ENCODE results near the gene TPSG1. TPM values are rescaled to one million over a fixed set of nuclear protein-coding genes. Genes with fewer than 3 reads are reported as not detected.

Gene TPSG1
- total and polyA plus RNA-seq, 2 of the 13 experiments (the other 11 are each of a cell fraction or from before 2014, with no cell fraction given): not detected

GRCh38 chr16:1263591-1264344, 38.7 kb upstream of the TPSG1 start (continued):
- no peak for TF ChIP-seq ZNF800 (CRISPR knock-in tag; IDR thresholded peaks at IDR 0.05)
- TF ChIP-seq HOXA9 (CRISPR knock-in tag; IDR thresholded peaks at IDR 0.05; ENCODE audit: borderline replicate concordance): no peak
- no peak for TF ChIP-seq HNRNPLL (IDR thresholded peaks at IDR 0.05; ENCODE audit: low read depth, low read length, poor library complexity, severe bottlenecking)
- no peak for TF ChIP-seq SOX6 (IDR thresholded peaks at IDR 0.05)
- no peak for TF ChIP-seq SOX6 (CRISPR knock-in tag; IDR thresholded peaks at IDR 0.05)
- TF ChIP-seq ZBTB10 (CRISPR knock-in tag; IDR thresholded peaks at IDR 0.05; ENCODE audit: borderline replicate concordance): no peak

- intact Hi-C loops (cut with micrococcal nuclease; ENCODE audit: unreplicated experiment) (no loop called here), in situ Hi-C loops (cut with HindIII; ENCODE audit: extremely low pct_ligation_motif_present, low pct_unique_long_range_greater_than_20kb) (no loop called here)
- Histone ChIP-seq H3K27ac (ENCODE audit: extremely low read length, insufficient read depth, low read length) (no peak overlapping the region), H3K4me1 (ENCODE audit: insufficient read depth, low read length) (no peaks in the 10 kb centered on the region), H4K20me1 (ENCODE audit: insufficient read depth, low read length) (no peaks in the 10 kb centered on the region), H3K27me3 (ENCODE audit: control insufficient read depth in 1 of 2, insufficient read depth in 2 of 2, low read length in 2 of 2) (peaks cover 15 to 69% of the 10 kb centered on the region in 2 experiments), H3K4me3 (replicated peaks in 1 of 3; ENCODE audit: insufficient read depth in 1 of 3, low read depth in 2 of 3, low read length in 3 of 3) (no peak overlapping the region), H2AFZ (ENCODE audit: low read length) (no peak overlapping the region), H3K9me3 (ENCODE audit: low read length) (no peaks in the 10 kb centered on the region), H3K9ac (ENCODE audit: insufficient read depth, low read depth, low read length) (no peak overlapping the region), H3K36me3 (replicated peaks in 1 of 2; ENCODE audit: control insufficient read depth in 1 of 2, insufficient read depth in 2 of 2, low read length in 2 of 2) (no peaks in the 10 kb centered on the region), H3K79me2 (ENCODE audit: insufficient read depth, low read length) (no peaks in the 10 kb centered on the region), H3K4me2 (ENCODE audit: low read depth, low read length) (no peak overlapping the region)
- DNase-seq (ENCODE audit: low spot score) (no peak), FAIRE-seq (no peak), ATAC-seq (no peak)
- no TSS peak for BruUV-seq (replicated peaks)
- ChIA-PET POLR2A (no interaction called here), CTCF (ENCODE audit: low intra/inter-chr PET ratio, low total read pairs) (no interaction called here)
- WGBS (ENCODE audit: low lambda C conversion rate): 80% methylated on average over 1 of the region's 9 CpGs
- no peak for TF ChIP-seq HIC2 (CRISPR knock-in tag; IDR thresholded peaks at IDR 0.05; ENCODE audit: low read depth)
- no peak for TF ChIP-seq ZNF550 (CRISPR knock-in tag; IDR thresholded peaks at IDR 0.05; ENCODE audit: borderline replicate concordance)
- TF ChIP-seq ZNF557 (CRISPR knock-in tag; IDR thresholded peaks at IDR 0.05): no peak
- no peak for TF ChIP-seq ZNF101 (CRISPR knock-in tag; IDR thresholded peaks at IDR 0.05; ENCODE audit: borderline replicate concordance, low read depth)
- TF ChIP-seq TFE3 (CRISPR knock-in tag; IDR thresholded peaks at IDR 0.05): no peak
- TF ChIP-seq ZNF326 (CRISPR knock-in tag; IDR thresholded peaks at IDR 0.05; ENCODE audit: borderline replicate concordance): no peak
Observed at GRCh38 chr16:1262846-1263221, 37.8 kb upstream of the TPSG1 start.

All from HepG2 (cell line).